GM18861 (cell line): Measurements from ENCODE around the gene UGT1A10.

ENCODE experiments used
- ATAC-seq: cut with Tn5 transposase; IDR thresholded peaks from one replicate; pipeline ENCODE4 v1.9.1; 2021; ENCODE audit not compliant: unreplicated experiment

UGT1A10 gene

DNA sequence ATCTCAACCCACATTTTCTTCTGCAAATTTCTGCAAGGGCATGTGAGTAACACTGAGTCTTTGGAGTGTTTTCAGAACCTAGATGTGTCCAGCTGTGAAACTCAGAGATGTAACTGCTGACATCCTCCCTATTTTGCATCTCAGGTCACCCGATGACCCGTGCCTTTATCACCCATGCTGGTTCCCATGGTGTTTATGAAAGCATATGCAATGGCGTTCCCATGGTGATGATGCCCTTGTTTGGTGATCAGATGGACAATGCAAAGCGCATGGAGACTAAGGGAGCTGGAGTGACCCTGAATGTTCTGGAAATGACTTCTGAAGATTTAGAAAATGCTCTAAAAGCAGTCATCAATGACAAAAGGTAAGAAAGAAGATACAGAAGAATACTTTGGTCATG is 131.8 kb downstream of the UGT1A10 start:
- ATAC-seq, result no peak

DNA sequence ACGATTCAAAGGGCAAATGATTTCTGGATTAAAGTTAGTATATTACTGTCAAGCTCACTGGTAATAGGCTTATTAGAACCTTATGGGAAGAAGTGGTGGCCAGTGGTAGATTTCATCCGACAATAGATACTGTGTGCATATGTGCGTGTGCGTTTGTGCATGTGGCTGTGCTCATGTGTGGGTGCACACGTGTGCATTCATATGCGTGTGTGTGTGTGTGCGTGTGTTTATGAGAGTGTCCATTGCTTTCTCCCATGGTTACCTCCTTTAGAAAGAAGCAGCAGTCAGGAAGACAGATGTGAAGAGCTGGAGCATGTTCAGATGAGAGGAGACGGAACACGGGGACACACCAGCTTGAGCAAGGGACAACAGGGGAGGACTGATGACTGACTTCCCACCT is 133.0 kb downstream of the UGT1A10 start:
- no peak for ATAC-seq

DNA sequence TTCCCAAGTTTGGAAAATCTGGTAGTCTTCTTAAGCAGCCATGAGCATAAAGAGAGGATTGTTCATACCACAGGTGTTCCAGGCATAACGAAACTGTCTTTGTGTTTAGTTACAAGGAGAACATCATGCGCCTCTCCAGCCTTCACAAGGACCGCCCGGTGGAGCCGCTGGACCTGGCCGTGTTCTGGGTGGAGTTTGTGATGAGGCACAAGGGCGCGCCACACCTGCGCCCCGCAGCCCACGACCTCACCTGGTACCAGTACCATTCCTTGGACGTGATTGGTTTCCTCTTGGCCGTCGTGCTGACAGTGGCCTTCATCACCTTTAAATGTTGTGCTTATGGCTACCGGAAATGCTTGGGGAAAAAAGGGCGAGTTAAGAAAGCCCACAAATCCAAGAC is 135.9 kb downstream of the UGT1A10 start:
- no peak for ATAC-seq

DNA sequence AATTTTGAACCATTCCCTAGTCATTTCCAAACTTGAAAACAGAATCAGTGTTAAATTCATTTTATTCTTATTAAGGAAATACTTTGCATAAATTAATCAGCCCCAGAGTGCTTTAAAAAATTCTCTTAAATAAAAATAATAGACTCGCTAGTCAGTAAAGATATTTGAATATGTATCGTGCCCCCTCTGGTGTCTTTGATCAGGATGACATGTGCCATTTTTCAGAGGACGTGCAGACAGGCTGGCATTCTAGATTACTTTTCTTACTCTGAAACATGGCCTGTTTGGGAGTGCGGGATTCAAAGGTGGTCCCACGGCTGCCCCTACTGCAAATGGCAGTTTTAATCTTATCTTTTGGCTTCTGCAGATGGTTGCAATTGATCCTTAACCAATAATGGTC is 136.3 kb downstream of the UGT1A10 start:
- ATAC-seq, result no peak

DNA sequence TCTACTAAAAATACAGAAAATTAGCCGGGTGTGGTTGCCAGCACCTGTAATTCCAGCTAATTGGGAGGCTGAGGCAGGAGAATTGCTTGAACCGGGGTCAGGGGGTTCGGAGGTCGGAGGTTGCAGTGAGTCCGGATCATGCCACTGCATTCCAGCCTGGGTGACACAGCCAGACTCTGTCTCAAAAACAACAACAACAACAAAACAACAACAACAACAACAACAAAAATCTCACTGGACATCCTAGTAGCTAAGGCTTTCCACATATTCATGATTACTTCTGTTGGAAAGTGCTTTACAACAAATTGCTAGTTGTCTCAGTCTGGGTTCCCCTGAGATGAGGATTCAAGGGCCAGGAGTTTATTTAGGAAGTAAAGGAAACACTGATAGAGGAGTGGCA is 137.6 kb downstream of the UGT1A10 start:
- no peak for ATAC-seq

DNA sequence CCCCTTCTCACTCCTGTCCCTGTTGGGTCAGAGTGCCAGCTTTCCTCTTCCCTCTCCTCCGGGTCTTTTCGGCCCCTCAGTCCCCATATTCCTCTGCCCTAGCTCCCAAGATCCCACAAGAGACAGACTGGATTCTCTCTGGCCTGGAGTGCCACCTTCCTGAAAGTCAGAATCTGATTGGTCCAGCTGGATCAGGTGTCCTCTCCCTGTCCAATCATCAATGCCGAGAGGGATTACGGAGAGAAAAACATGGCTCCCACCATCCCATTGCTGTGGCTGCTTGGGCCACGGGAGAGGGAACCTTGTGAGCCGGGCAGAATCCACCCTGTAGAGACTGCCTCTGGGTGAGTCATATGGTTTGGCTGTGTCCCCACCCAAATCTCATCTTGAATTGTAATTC is 139.2 kb downstream of the UGT1A10 start:
- ATAC-seq, result no peak

DNA sequence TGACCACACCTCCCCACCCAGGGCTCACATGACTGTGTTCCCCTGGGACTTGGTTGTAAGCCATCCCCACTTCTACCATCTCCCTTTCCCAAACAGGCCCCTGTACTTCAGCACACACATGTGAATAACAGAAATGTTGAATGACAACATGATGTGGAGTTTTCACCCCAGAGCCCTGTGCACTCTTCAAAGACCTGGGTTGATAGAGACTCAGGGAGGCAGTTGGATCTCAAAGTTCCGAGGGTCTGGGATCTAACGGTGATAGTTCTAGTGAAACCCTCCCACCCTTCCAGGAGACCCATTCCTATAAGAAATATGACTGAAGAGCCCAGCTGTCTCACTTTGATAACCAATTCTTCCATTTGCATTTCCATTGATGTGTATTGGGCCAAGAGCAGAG is 141.8 kb downstream of the UGT1A10 start, which contains the start of gene MROH2A:
MROH2A (plus strand) TSS at position 301 of the 400 bp plus-strand sequence. CDS start 1,029 bp downstream, outside the sequence.
- no peak for ATAC-seq

DNA sequence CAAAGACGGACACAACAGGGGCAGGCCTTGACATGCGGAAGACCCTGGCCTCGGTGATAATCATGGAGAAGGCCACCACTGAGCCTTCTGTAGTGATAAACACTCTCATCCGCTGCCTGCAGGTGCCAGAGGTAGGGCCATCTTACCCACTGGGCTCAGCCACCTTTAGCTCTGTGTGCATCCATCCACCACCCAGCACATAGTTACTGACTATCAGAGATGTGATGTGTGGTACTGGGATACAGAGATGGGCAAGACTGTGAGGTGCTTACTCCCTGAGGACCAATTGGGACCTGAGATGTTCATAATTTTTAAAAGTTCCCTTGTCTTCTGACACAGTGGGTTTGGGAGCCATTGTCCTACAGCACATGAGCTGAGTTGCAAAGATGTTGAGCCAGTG is 143.5 kb downstream of the UGT1A10 start:
- no peak for ATAC-seq

DNA sequence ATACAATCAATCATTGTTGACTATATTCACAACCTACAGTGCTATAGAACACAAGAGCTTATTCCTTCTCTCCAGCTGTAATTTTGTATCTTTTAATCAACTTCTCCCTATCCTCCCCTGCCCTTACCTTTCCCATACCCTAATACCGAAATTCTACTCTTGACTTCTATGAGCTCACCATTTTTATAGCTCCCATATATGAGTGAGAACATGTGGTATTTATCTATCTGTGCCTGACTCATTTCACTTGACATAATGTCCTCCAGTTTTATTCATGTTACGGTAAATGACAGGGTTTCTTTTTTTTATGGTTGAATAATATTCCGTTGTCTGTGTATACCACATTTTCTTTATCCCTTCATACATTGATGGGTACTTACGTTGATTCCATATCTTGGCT is 144.5 kb downstream of the UGT1A10 start:
- ATAC-seq, result no peak

DNA sequence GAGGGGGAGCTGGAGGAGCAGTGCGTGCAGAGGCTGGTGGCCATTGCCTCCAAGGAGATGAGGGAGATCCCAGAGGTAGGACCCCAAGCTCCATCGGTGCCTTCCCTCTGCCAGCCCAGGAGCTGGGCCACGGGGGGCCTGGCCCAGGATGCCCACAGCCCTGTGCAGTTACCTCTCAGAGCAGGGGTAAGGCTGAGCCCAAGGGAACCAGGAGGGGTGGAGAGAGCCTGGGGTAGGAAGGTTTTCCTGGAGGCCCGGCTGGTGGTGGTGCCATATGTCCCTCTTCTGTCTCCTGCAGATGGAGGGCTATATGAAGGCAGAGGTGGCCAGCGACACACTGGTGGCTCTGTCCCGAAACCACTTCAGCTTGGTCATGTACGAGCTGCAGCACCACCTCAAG is 153.3 kb downstream of the UGT1A10 start:
- no peak for ATAC-seq

DNA sequence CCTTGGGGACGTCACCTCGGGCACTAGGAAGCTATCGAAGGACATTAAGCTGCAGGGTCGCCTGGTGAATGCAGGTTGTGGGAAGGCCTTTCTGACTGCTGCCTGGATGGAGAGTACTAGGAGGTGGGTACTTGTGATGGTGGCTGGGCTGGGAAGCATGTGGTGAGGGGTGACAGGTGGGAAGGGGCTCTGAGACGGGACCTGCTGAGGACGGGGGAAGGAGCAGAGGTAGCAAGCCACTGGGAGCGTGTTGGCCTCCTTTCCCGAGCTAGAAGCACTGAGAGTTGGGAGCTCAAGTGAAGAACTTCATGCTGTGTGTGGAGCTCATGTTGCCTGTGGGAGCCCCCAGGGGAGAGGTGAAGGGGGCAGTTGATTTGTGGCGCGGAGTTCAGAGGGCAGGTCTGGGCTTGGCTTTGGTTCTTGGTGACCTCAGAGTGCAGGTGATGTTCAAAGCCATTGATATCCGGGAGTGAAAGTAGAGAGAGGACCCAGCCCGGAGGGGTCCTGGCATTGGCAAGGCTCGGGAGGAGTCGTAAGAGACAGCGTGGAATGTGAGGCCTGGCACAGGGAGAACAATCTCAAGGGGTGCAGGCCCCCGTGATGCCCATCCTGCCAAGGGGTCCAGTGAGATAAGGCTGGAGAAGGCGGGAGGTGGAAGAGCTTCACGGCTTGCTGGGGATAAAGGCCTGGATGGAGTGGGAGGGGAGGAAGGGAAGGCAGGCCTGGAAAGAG is 155.1 kb downstream of the UGT1A10 start:
- ATAC-seq, result no peak

DNA sequence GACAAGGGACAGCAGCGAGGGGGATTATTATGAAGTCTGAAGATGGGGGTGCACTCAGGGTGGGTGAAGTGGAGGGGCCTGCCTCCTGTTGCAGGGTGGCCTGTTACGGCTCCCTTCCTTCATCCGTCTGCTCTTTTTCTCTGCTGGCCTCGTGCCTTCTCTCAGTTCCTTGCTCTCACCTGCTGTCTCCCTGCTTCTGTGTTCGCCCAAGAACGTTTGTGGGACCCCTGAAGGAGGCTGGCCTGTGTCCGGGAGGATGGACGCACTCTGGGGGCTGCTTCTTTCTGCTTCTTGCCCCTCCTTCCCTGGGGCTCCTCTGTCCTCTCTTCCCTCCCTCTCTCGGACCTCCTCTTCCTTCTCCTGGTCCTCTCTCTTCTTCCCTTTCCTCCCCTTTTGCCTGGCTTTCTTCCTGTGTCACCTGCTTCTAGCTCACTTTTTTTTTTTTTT is 155.7 kb downstream of the UGT1A10 start:
- no peak for ATAC-seq

DNA sequence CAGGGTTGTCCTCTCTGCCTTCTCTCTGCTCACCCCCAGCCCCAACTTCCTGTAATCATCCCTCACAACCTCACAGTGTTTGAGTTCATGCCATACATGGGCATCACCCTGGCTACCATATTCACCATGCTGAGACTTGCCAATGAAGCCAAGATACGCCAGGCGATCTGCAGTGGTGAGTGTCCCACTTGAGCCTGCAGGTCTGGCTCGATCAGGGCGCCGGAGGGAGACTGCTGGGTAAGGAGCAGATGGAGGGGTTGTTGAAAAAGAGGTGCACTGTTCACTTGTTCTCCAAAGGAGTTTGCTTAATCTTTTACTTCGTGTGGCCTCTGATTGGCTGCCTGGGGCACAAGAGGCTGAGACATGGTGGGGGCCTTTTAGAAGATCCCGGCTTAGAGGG is 156.5 kb downstream of the UGT1A10 start:
- ATAC-seq, result no peak

DNA sequence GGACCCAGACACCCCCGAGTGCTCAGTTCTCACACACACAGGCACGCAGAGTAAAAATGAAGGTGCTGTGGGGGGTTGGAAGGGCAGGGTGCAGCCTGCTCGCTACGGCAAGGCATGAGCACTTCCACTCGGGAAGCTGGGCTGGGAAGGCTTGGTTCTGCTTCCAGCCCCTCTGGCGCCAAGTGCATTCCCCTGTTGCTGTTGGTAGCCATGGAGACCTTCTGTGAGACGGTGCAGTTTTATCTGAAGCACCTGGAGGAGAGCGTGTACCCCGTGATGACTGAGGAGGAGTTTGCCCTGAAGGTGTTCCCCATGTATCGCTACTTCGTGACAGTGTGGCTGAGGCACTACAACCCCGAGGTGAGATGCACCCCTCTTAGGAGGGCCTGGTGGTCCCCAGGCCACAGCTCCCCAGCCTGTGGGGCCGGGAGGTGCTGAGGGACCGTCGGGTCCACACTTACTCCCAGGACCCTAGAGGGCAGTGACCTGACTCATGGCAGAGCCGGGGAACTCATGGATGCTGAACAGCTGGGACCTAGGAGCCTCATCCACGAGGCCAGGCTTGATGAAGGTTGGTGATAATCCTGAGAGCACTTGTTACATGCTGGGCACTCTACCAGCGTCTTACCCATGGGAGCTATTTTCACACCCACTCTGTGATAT is 157.3 kb downstream of the UGT1A10 start:
- no peak for ATAC-seq

DNA sequence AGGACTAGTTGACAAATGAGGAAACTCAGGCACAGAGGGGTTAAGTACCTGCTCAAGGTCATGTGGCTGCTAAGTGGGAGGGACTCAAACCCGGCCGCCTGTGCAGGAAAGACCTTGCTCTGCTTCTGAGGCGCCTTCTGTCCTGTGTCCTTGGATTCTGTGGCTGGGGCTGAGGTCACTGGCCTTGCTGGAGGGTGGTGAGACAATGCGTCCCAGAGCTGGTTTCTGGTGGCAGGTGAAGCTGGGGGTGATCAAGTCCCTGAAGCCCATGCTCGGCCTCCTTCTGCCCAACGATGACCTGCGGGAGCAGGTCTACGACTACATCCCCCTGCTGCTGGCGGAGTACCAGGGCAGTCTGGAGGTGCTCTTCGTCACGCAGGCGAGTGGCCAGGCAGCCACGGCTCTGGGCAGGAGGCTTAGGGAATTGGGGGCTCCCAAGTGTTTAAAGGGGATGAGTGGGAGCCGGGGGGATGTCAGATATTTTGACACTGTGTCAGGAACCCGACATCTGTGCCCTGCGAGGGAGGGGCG is 157.9 kb downstream of the UGT1A10 start:
- ATAC-seq, result no peak

DNA sequence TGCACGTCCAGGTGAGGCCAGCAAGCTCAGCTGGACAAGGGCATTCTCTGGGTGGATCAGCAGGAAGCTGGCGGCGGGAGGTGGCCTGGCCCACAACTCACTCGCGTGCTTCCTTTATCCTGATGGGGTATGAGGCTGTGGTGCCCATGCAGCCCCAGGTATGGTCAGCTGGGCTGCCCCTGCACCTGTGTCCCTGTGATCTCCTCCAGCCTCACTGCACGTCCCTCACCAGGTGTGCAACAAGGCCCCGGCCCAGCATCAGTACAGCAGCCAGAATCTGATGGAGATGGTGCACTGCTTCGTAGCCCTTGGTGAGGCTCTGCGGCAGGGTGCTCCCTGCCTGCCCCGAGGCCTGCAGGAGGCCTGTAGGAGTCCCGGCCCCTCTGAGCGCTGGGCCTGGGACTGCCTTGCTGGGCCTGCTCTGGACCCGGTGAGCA is 159.5 kb downstream of the UGT1A10 start:
- no peak for ATAC-seq

DNA sequence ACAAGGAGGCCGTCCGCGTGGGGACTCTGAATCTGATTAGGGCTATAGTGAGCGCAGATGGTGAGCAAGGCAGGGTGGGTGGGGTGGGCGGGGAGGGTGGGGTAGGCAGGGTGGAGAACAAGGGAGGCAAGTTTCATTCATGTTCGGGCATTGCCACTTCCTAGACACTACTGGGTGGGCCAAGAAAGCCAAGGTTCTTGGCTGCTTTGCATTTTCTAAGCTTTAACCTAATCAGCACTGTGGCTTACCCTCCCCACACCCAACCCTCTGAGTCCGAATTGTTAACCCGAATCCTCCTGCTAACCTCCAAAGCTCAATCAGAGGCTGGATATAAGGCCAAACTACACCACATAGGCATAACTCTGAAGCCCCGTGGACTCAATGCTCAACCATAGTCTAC is 160.0 kb downstream of the UGT1A10 start:
- ATAC-seq, result no peak

DNA sequence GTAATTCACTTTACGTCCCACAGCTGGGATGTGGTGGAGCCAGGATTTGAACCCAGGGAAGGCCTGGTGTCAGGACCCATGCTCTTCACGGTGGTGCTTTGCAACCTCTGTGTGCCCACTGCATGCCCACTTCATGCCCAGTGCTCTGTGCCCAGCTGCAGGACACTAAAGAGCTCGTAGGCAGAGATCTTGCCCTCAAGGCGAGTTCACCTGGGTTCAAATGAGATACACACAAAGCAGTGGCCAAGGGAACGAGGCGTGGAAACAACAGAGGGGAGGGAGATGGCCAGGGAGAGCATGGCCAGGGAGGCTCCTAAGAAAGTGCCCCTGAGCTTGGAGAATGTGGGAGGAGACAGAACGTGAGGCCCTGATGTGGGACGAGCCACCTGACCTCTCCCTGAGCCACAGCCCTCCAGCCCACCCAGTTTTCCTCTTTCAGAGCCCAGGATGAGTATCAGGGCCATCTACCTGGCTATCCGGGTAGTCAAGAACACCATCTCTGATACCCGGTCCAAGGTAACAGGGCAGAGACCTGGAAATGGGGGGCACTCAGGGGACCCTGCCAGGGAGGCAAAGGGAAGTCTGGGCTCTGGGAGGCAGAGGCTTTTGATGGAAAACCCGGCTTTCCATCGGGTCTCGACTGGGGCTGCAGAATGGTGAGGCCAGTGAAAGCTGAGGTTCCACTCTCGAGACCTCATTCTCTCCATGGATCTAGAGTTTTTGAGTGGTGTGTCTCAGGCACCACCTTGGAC is 162.3 kb downstream of the UGT1A10 start:
- no peak for ATAC-seq

DNA sequence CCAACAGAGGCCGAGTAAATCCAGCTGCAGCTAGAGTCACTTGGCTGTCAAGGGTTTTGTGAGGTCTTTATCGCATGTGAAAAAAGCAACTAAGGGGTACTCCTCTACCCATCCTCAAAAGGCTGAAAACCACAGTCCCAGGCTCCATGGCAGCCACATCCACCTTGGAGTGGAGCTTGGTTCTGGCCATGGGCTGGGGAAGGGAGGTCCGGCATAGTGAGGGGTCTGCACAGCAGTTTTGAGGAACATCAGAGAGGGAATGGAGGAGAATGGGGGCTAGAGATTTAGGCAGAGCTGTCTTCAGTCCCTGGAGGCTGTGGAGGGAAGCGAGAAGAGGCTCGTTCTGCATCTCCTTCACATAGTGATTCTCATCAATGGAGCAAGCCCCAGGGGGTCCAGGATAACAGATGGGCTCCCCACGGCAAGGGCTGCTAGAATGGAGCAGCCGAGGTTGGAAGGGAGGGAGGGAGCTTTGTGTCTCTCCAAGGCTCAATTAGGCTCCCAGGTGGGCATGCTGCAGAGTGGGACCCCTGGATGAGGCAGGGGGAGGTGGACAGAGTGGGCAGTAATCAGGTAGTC is 162.9 kb downstream of the UGT1A10 start:
- ATAC-seq, result no peak

DNA sequence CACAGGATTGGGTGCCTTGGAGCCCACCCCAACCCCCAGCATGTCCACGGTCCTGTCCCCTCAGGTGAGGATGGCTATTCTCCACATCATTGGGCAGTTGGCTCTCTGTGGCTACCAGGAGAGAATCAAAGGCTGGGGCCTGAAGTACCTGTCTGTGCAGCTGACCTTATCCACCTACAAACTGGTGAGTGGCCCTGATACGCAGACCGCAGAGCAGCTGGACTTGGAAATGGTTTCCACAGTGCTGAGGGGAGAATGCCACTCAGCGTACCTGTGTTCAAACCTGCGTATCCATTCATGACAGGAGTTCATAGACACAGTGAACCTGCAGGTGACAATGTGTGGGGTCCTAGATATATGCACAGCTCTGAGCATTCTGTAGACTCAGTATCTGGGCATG is 163.5 kb downstream of the UGT1A10 start:
- no peak for ATAC-seq

DNA sequence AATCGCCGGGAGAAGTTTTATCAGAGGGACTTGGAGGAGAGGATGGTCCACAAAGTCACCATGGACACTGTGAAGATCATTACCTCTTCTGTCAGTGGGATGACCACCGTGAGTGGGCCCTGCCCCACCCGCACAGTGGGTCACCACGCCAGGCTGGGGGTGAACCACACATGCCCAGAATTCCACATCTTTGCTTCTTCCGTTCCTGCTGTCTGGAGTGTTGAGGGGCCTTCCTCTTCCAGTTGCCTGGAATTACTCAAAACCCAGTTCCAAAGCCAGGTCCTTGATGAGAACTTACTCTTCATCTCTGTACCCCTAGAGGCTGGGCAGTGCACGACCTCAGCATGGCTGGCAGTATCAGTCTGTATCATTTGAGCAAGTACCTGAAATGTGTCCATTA is 164.0 kb downstream of the UGT1A10 start:
- no peak for ATAC-seq
